HG02884 (cell line): ENCODE measurements around the gene EGR4.
"Not testable (repeated sequence)": the region's sequence is repeated elsewhere in the genome, so short reads cannot be mapped to it uniquely, and the experiment has no call there.

Source experiments
- ATAC-seq: cut with Tn5 transposase; IDR thresholded peaks from one replicate; pipeline ENCODE4 v1.9.1; 2021; ENCODE audit warnings: mild to moderate bottlenecking, moderate library complexity; ENCODE audit not compliant: unreplicated experiment

The EGR4 gene

GRCh38 chr2:73264332-73264606, 29.1 kb downstream of the EGR4 start:
- no peak for ATAC-seq

- no peak for ATAC-seq
These were observed 29.6 kb downstream of the EGR4 start for GRCh38 chr2:73263540-73264331.

DNA sequence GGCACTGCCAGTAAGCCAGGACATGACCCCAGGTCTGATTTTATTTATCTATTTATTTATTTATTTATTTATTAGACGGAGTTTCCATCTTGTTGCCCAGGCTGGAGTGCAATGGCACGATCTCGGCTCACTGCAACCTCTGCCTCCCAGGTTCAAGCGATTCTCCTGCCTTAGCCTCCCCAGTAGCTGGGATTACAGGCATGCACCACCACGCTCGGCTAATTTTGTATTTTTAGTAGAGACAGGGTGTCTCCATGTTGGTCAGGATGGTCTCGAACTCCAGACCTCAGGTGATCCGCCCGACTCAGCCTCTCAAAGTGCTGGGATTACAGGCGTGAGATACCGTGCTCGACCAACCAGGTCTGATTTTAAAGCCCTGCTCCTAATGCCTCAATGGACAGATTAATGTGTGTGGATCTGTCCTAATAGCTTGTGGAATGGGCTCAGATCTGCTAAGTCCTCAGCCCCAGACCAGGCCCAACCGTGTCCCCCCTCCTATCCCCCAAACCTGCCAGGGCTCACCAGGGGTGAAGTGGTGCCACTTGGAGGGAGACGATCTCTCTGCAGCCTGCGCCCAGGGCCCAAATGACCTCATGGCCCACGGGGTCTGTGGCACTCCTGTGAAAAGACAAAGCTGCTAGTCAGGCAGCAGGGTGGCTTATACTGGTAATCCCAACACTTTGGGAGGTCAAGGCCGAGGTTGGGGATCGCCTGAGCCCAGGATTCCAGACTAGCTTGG, 30.5 kb downstream of the EGR4 start:
- not testable (repeated sequence) for ATAC-seq

DNA sequence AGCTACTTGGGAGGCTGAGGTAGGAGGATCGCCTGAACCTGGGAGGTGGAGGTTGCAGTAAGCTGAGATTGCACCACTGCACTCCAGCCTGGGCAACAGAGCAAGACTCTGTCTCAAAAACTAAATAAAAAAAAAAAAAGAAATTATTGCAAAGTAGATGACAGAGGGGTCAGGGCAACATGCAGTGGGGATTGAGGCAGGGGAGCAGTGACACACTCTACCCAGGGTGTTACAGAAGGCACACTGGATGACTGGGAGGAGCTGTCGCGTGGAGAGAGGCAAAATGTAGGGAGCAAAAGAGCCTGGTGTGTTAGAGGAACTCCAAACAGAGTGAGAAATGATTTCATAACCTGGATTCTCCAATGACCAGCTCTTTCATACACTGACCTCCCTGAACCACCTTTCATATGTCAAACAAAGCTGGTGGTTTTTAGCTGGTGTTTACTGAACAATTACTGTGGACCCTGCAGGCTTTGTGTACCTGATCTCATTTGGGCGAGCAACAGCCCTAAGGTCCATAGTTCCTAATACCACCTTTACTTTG, 31.2 kb downstream of the EGR4 start:
- ATAC-seq: no peak

GRCh38 chr2:73260338-73260984, 32.9 kb downstream of the EGR4 start:
- ATAC-seq: no peak

GRCh38 chr2:73259704-73260337, 33.5 kb downstream of the EGR4 start:
- no peak for ATAC-seq

- ATAC-seq: no peak
These were observed 34.1 kb downstream of the EGR4 start for GRCh38 chr2:73259276-73259675.

DNA sequence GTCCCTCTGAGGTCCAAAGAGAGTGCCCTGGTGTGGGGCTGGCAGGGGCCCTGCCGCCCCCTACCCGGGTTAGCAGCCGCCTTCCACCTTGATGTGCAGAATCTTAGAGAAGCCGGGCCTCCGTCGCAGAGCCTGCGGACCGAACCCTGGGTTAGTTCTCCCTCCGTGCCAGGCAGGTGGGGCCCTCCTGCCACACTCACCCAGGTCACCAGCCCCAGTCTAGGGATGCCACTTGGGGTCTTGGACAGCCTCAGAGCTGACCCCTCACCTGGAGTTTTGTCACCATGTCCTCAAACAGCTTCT, 34.5 kb downstream of the EGR4 start:
- no peak for ATAC-seq

DNA sequence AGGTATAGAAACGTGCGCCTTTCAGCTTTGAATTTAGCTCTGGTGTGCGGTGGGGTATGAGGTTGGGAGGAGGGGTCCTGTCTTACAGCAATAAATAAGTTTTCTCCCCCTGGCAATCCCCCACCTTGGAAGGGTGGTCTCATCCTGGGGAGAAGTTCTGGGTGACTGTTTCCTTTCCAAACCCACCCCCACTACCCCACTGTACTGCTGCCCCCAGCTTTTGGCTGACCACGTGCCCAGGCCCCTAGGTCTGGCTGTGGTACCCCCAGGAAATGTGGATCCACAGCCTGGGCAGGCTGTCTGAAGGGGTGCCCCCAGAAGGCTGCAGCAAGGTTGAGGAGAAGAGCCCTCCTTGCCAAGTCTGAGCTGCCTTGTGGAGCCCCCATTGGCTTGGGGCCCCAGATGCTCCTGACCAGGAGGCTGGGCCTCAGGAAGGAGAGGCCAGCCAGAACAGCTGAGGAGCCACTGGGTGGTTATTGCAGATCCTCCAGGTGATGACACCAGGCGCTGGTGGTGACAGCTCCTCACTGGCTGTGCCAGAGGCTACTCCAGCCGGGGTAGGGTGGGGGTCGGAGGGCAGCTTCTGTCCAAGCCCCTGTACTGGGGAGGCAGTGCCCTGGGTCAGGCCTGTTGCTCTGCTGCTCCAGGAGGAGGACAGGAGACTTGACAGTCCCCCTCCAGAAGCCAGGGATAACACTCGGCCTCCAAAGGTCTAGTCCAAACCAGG, 35.0 kb downstream of the EGR4 start:
- no peak for ATAC-seq

DNA sequence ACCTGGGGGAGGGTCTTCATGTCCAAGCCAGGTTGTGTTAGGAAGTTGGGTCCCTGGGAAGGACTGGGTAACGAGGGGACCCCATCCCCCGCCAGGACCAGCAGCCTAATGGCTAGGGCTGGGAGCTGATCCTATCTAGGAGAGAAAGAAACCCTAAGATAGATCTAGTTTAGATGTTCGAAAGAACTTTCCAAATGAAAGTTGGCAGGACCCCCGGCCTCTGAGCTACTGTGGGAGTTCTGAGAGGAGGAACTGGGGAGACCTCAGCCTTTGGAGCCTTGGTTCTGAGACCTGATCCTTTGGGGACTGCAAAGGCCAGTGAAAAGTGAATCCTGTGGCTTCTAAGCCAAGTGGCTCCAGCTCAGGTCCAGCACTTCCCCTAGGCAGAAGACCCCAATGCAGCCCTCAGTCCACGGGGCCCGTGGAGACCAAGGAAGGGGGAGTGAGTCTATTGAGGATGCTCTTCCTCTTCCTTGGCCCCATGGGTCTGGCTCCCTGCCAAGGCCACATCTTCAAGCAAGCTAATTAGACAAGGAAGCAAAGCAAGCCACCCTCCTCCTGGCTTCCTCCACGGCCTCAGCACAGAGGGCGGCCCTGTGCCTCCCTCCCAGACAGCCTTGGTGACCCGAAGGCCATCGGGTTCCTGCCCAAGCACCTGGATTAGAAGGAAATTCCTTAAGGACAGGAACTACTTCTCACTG, 35.8 kb downstream of the EGR4 start:
- ATAC-seq: no peak

GRCh38 chr2:73257021-73257420, 36.3 kb downstream of the EGR4 start:
- no peak for ATAC-seq

DNA sequence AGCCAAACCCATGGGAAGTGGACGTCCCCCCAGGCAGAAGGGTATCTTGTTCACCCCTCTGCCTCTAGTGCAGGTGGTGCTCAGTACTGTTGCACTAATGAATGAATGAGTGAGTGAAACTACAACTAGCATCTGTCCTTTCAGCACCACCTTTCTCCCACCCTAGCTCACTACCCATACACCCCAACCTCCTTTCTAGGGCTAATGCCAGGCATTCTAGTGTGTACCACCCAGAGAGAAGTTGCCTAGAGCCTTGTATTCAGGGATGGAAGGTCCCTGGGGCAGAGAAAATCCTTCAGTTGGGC, 36.8 kb downstream of the EGR4 start:
- ATAC-seq: no peak

- no peak for ATAC-seq
These were observed 37.3 kb downstream of the EGR4 start for GRCh38 chr2:73255907-73256617.

GRCh38 chr2:73255007-73255644, 38.2 kb downstream of the EGR4 start:
- no peak for ATAC-seq

GRCh38 chr2:73254343-73255006, 38.9 kb downstream of the EGR4 start:
- ATAC-seq: no peak

DNA sequence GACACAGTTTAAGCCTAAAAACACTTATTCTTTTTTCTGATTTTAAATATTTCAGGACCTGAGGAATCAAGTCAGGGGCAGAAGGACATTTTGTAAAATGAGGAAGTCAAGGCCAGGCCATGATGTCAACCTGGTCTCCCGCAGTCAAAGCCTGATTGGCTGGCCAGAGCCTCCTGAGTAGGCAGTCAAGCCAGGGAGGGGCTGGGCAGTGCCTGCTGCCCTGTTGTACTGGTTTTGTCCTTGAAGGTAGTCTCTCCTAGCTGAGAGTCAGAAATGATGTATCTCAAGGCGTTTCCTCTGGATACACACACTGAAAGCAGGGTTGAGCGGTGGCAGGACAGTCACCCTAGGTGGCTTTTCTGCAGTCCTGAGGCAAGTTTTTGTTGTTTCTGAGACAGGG, 39.4 kb downstream of the EGR4 start:
- no peak for ATAC-seq

GRCh38 chr2:73253400-73253799, 39.9 kb downstream of the EGR4 start:
- ATAC-seq: no peak

DNA sequence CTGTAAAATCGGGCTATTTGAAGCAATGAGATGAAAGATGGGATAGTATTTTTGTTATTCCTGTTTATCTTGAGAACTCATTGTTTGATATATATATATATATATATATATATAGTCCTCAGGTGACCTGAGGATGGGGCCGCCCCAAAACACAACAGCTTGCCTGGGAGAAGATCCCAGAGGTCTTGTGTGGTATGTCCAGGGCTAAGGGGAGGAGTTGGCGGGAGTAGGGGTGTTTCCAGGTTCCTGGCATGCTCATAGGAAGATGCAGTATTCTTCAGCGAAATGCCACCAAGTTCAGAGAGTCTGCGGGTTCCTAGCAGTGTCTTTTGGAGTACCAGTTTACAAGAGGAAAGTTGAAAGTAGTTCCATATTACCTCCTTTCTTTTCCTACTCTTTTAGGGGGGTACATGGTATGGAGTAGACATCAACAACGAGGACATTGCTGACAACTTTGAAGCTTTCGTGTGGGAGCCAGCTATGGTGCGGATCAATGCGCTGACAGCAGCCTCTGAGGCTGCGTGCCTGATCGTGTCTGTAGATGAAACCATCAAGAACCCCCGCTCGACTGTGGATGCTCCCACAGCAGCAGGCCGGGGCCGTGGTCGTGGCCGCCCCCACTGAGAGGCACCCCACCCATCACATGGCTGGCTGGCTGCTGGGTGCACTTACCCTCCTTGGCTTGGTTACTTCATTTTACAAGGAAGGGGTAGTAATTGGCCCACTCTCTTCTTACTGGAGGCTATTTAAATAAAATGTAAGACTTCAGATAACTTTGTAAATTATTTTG, 40.9 kb downstream of the EGR4 start:
- ATAC-seq: no peak
